Measurements from ENCODE around the gene CDHR5.
"Not testable (repeated sequence)": the region's sequence is repeated elsewhere in the genome, so short reads cannot be mapped to it uniquely, and the experiment has no call there.

The CDHR5 gene

GRCh38 chr11:624705-625635 lies at the start of gene CDHR5:
TSS of gene CDHR5 (minus strand) at chr11:624955. CDS start at chr11:624902, 53 bp downstream.
- DNase-seq (ENCODE audit: low read depth in 3 of 3), result no peak

GRCh38 chr11:674406-674805 lies 49.7 kb upstream of the CDHR5 start:
- no peak for DNase-seq (ENCODE audit: low read depth in 3 of 3)

GRCh38 chr11:673866-674265 lies 49.1 kb upstream of the CDHR5 start:
- no peak for DNase-seq (ENCODE audit: low read depth in 3 of 3)

- DNase-seq (ENCODE audit: low read depth in 3 of 3), result no peak
Observed at GRCh38 chr11:665704-666281, 41.0 kb upstream of the CDHR5 start.

GRCh38 chr11:665062-665703 lies 40.4 kb upstream of the CDHR5 start:
- DNase-seq (ENCODE audit: low read depth in 3 of 3), result no peak

GRCh38 chr11:662689-663274 lies 38.0 kb upstream of the CDHR5 start:
- peak in 2 of 3 experiments; percentile 6 to 40 for DNase-seq (ENCODE audit: low read depth in 3 of 3)

GRCh38 chr11:660681-661444 lies 36.1 kb upstream of the CDHR5 start:
- no peak for DNase-seq (ENCODE audit: low read depth in 3 of 3)

- no peak for DNase-seq (ENCODE audit: low read depth in 3 of 3)
Observed at GRCh38 chr11:660281-660680, 35.5 kb upstream of the CDHR5 start.

GRCh38 chr11:659532-660085 lies 34.9 kb upstream of the CDHR5 start:
- no peak for DNase-seq (ENCODE audit: low read depth in 3 of 3)

GRCh38 chr11:657691-658126 lies 33.0 kb upstream of the CDHR5 start:
- DNase-seq (ENCODE audit: low read depth in 3 of 3), result no peak

- no peak for DNase-seq (ENCODE audit: low read depth in 3 of 3)
Observed at GRCh38 chr11:656866-657265, 32.1 kb upstream of the CDHR5 start.

- DNase-seq (ENCODE audit: low read depth in 3 of 3), result no peak
Observed at GRCh38 chr11:656426-656825, 31.7 kb upstream of the CDHR5 start.

- no peak for DNase-seq (ENCODE audit: low read depth in 3 of 3)
Observed at GRCh38 chr11:655036-655726, 30.4 kb upstream of the CDHR5 start.

GRCh38 chr11:654444-654843 lies 29.7 kb upstream of the CDHR5 start:
- not testable (repeated sequence) for DNase-seq (ENCODE audit: low read depth in 3 of 3)

GRCh38 chr11:653837-654236 lies 29.1 kb upstream of the CDHR5 start:
- no peak for DNase-seq (ENCODE audit: low read depth in 3 of 3)

GRCh38 chr11:653136-653535 lies 28.4 kb upstream of the CDHR5 start:
- not testable (repeated sequence) for DNase-seq (ENCODE audit: low read depth in 3 of 3)

- DNase-seq (ENCODE audit: low read depth in 3 of 3), result no peak
Observed at GRCh38 chr11:650482-650881, 25.7 kb upstream of the CDHR5 start.

GRCh38 chr11:647672-648158 lies 23.0 kb upstream of the CDHR5 start:
- not testable (repeated sequence) for DNase-seq (ENCODE audit: low read depth in 3 of 3)

- DNase-seq (ENCODE audit: low read depth in 3 of 3), result no peak
Observed at GRCh38 chr11:646214-646613, 21.5 kb upstream of the CDHR5 start.

- no peak for DNase-seq (ENCODE audit: low read depth in 3 of 3)
Observed at GRCh38 chr11:645536-645935, 20.8 kb upstream of the CDHR5 start.
